Measurements from ENCODE around the gene ATF5.

The ATF5 gene

DNA sequence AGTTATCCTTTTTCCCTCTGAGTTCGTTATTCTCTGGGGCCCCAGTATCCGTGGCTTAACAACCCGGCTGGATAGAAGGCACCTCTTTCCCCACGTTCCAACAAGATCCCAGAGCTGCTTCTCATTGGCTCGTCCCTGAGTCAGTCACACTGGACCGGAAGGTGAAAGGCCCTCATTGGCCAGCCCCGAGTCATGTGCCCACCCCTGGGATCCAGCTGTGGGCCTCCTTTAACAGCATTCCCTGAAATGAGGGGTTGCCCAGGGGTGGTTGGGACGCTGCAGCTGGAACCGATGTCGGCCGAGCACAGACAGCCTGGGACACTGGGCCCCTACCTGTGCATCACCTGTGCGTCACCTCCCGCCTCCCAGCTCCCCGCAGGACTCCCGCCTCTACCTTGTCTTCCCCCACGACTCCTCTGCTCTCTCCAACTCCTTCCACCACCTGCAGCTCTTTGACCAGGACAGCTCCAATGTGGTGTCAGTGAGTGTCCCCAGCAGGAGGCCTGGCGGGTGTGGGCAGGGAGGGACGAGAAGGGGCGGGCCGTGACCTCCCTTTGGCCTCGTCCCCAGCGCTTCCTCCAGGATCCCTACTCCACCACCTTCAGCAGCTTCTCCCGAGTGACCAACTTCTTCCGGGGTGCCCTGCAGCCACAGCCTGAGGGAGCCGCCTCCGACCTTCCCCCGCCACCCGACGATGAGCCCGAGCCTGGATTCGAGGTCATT, 47.2 kb upstream of the ATF5 start:
- Histone ChIP-seq H3K9ac (ENCODE audit: low read length) (no peak overlapping the region), H3K4ac (ENCODE audit: low read depth, low read length) (no peak overlapping the region), H4K91ac (ENCODE audit: low read depth, low read length) (no peak overlapping the region), H4K8ac (ENCODE audit: low read depth, low read length) (no peak overlapping the region), H2BK12ac (ENCODE audit: low read length) (no peak overlapping the region), H4K12ac (ENCODE audit: low read depth, low read length) (no peak overlapping the region), H3K36me3 (ENCODE audit: control insufficient read depth in 1 of 2, insufficient read depth in 2 of 2, low read length in 2 of 2) (peaks cover 53 to 54% of the 10 kb centered on the region in 2 experiments), H3K79me2 (ENCODE audit: control insufficient read depth, insufficient read depth, low read length, poor library complexity) (peaks cover 6% of the 10 kb centered on the region), H2BK120ac (ENCODE audit: insufficient read depth, low read length, poor library complexity) (no peak overlapping the region), H3K79me1 (ENCODE audit: low read length) (peaks cover 8% of the 10 kb centered on the region), H3K27me3 (ENCODE audit: insufficient read depth, low read length) (no peaks in the 10 kb centered on the region), H2AK5ac (ENCODE audit: low read length) (no peak overlapping the region), H3K4me2 (ENCODE audit: low read length) (no peak overlapping the region), H2AFZ (ENCODE audit: insufficient read depth, low read length, poor library complexity) (no peak overlapping the region), H3K4me1 (ENCODE audit: control insufficient read depth in 1 of 2, insufficient read depth in 2 of 2, low read length in 2 of 2) (peaks cover 0 to 5% of the 10 kb centered on the region in 2 experiments), H3K23ac (ENCODE audit: low read length) (no peak overlapping the region), H3K4me3 (ENCODE audit: low read depth, low read length) (no peak overlapping the region), H3K27ac (ENCODE audit: low read depth, low read length) (no peak overlapping the region), H2BK5ac (ENCODE audit: low read depth, low read length, poor library complexity) (no peak overlapping the region), H3K14ac (ENCODE audit: low read length) (no peak overlapping the region), H3K18ac (ENCODE audit: low read length) (no peak overlapping the region), H3K9me3 (ENCODE audit: insufficient read depth, low read depth, low read length) (peaks cover 5% of the 10 kb centered on the region)
- DNase-seq = no peak
- WGBS (ENCODE audit: extremely low coverage, insufficient coverage, insufficient read length) = no CpG with 5 or more reads among the region's 31 CpGs

DNA sequence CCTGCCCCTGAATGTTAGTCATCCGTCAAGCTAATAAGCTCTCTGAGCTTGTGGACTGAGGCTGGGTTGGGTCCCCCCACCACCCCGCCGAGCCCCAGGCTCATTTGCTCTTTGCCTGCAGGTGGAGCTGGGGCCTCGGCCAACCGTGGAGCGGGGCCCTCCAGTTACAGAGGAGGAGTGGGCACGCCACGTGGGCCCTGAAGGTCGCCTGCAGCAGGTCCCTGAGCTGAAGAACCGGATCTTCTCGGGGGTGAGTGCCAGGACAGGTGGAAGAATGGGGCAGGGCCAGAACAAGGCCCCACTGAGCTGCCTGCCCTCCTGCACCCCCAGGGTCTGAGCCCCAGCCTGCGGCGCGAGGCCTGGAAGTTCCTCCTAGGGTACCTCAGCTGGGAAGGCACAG, 46.4 kb upstream of the ATF5 start:
- H3K36me3 ChIP-seq (ENCODE audit: control insufficient read depth in 1 of 2, insufficient read depth in 2 of 2, low read length in 2 of 2) = peaks cover 56 to 59% of the 10 kb centered on the region in 2 experiments
- no peak for DNase-seq
- no peak overlapping the region for H4K12ac ChIP-seq (ENCODE audit: low read depth, low read length)
- H3K4me3 ChIP-seq (ENCODE audit: low read depth, low read length) = no peak overlapping the region
- H3K9me3 ChIP-seq (ENCODE audit: insufficient read depth, low read depth, low read length) = peaks cover 5% of the 10 kb centered on the region
- peaks cover 3% of the 10 kb centered on the region for H3K79me1 ChIP-seq (ENCODE audit: low read length)
- H3K18ac ChIP-seq (ENCODE audit: low read length) = no peak overlapping the region
- H2BK12ac ChIP-seq (ENCODE audit: low read length) = no peak overlapping the region
- H2BK5ac ChIP-seq (ENCODE audit: low read depth, low read length, poor library complexity) = no peak overlapping the region
- no peak overlapping the region for H3K9ac ChIP-seq (ENCODE audit: low read length)
- WGBS (ENCODE audit: extremely low coverage, insufficient coverage, insufficient read length) = no CpG with 5 or more reads among the region's 14 CpGs
- no peak overlapping the region for H2AFZ ChIP-seq (ENCODE audit: insufficient read depth, low read length, poor library complexity)
- H3K4ac ChIP-seq (ENCODE audit: low read depth, low read length) = no peak overlapping the region
- H3K14ac ChIP-seq (ENCODE audit: low read length) = no peak overlapping the region
- no peak overlapping the region for H3K23ac ChIP-seq (ENCODE audit: low read length)
- H4K8ac ChIP-seq (ENCODE audit: low read depth, low read length) = no peak overlapping the region
- no peak overlapping the region for H2BK120ac ChIP-seq (ENCODE audit: insufficient read depth, low read length, poor library complexity)
- peaks cover 0 to 5% of the 10 kb centered on the region in 2 experiments for H3K4me1 ChIP-seq (ENCODE audit: control insufficient read depth in 1 of 2, insufficient read depth in 2 of 2, low read length in 2 of 2)
- H3K27ac ChIP-seq (ENCODE audit: low read depth, low read length) = no peak overlapping the region
- no peak overlapping the region for H4K91ac ChIP-seq (ENCODE audit: low read depth, low read length)
- no peak overlapping the region for H3K4me2 ChIP-seq (ENCODE audit: low read length)
- H3K79me2 ChIP-seq (ENCODE audit: control insufficient read depth, insufficient read depth, low read length, poor library complexity) = peaks cover 2% of the 10 kb centered on the region
- no peak overlapping the region for H2AK5ac ChIP-seq (ENCODE audit: low read length)
- no peaks in the 10 kb centered on the region for H3K27me3 ChIP-seq (ENCODE audit: insufficient read depth, low read length)

DNA sequence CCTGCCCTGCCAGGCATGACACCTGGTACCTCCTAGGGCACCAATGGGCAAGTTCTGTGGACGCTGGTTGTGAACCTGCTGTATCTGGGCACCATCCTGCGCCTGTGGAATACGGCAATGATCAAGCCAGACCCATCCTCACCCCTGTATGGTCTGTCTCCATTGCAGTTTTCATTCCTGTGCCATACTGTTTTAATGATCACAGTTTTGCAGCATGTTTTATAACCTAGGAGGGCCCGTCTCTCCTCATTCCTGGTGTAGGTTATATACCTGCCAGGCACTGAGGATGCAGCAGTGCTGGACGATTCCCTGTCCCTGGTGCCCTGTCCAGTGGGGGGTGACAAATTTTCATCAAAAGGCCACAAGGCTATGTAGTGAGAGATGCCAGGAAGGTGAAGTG, 45.9 kb upstream of the ATF5 start:
- Histone ChIP-seq H3K23ac (ENCODE audit: low read length) (no peak overlapping the region), H3K4ac (ENCODE audit: low read depth, low read length) (no peak overlapping the region), H3K27ac (ENCODE audit: low read depth, low read length) (no peak overlapping the region), H2BK12ac (ENCODE audit: low read length) (no peak overlapping the region), H3K14ac (ENCODE audit: low read length) (no peak overlapping the region), H3K4me2 (ENCODE audit: low read length) (no peak overlapping the region), H3K4me3 (ENCODE audit: low read depth, low read length) (no peak overlapping the region), H2AFZ (ENCODE audit: insufficient read depth, low read length, poor library complexity) (no peak overlapping the region), H4K91ac (ENCODE audit: low read depth, low read length) (no peak overlapping the region), H3K79me2 (ENCODE audit: control insufficient read depth, insufficient read depth, low read length, poor library complexity) (peaks cover under 1% of the 10 kb centered on the region), H2AK5ac (ENCODE audit: low read length) (no peak overlapping the region), H2BK5ac (ENCODE audit: low read depth, low read length, poor library complexity) (no peak overlapping the region), H3K9me3 (ENCODE audit: insufficient read depth, low read depth, low read length) (peaks cover 5% of the 10 kb centered on the region), H3K36me3 (ENCODE audit: control insufficient read depth in 1 of 2, insufficient read depth in 2 of 2, low read length in 2 of 2) (peaks cover 56 to 59% of the 10 kb centered on the region in 2 experiments), H2BK120ac (ENCODE audit: insufficient read depth, low read length, poor library complexity) (no peak overlapping the region), H4K12ac (ENCODE audit: low read depth, low read length) (no peak overlapping the region), H3K9ac (ENCODE audit: low read length) (no peak overlapping the region), H3K27me3 (ENCODE audit: insufficient read depth, low read length) (no peaks in the 10 kb centered on the region), H3K79me1 (ENCODE audit: low read length) (peaks cover under 1% of the 10 kb centered on the region), H4K8ac (ENCODE audit: low read depth, low read length) (no peak overlapping the region), H3K18ac (ENCODE audit: low read length) (no peak overlapping the region), H3K4me1 (ENCODE audit: control insufficient read depth in 1 of 2, insufficient read depth in 2 of 2, low read length in 2 of 2) (peaks cover 0 to 5% of the 10 kb centered on the region in 2 experiments)
- DNase-seq = no peak
- no CpG with 5 or more reads among the region's 5 CpGs for WGBS (ENCODE audit: extremely low coverage, insufficient coverage, insufficient read length)

DNA sequence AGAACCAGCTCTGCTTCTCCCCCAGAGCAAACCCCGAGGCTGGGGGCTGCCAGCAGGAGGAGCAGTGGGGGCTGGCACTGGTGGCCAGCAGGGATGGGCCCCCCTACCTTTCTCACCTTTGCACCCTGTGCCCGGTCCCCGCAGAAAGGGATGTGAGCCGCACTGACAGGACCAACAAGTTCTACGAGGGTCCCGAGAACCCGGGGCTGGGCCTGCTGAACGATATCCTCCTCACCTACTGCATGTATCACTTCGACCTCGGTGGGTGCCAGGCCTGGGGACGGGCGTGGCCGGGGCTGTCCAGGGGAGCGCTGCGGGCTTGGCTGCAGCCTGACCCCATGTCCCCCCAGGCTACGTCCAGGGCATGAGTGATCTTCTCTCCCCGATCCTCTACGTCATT, 44.9 kb upstream of the ATF5 start:
- no CpG with 5 or more reads among the region's 18 CpGs for WGBS (ENCODE audit: extremely low coverage, insufficient coverage, insufficient read length)
- Histone ChIP-seq H2BK12ac (ENCODE audit: low read length) (no peak overlapping the region), H3K36me3 (ENCODE audit: control insufficient read depth in 1 of 2, insufficient read depth in 2 of 2, low read length in 2 of 2) (peaks cover 58% of the 10 kb centered on the region in 2 experiments), H4K91ac (ENCODE audit: low read depth, low read length) (no peak overlapping the region), H3K9ac (ENCODE audit: low read length) (no peak overlapping the region), H3K4me1 (ENCODE audit: control insufficient read depth in 1 of 2, insufficient read depth in 2 of 2, low read length in 2 of 2) (no peaks in the 10 kb centered on the region), H3K14ac (ENCODE audit: low read length) (no peak overlapping the region), H3K23ac (ENCODE audit: low read length) (no peak overlapping the region), H3K79me2 (ENCODE audit: control insufficient read depth, insufficient read depth, low read length, poor library complexity) (no peaks in the 10 kb centered on the region), H3K79me1 (ENCODE audit: low read length) (no peaks in the 10 kb centered on the region), H3K9me3 (ENCODE audit: insufficient read depth, low read depth, low read length) (peaks cover 7% of the 10 kb centered on the region), H2AK5ac (ENCODE audit: low read length) (no peak overlapping the region), H3K4me3 (ENCODE audit: low read depth, low read length) (no peak overlapping the region), H3K4me2 (ENCODE audit: low read length) (no peak overlapping the region), H3K18ac (ENCODE audit: low read length) (no peak overlapping the region), H2AFZ (ENCODE audit: insufficient read depth, low read length, poor library complexity) (no peak overlapping the region), H3K27me3 (ENCODE audit: insufficient read depth, low read length) (no peaks in the 10 kb centered on the region), H2BK120ac (ENCODE audit: insufficient read depth, low read length, poor library complexity) (no peak overlapping the region), H4K12ac (ENCODE audit: low read depth, low read length) (no peak overlapping the region), H3K4ac (ENCODE audit: low read depth, low read length) (no peak overlapping the region), H2BK5ac (ENCODE audit: low read depth, low read length, poor library complexity) (no peak overlapping the region), H3K27ac (ENCODE audit: low read depth, low read length) (no peak overlapping the region), H4K8ac (ENCODE audit: low read depth, low read length) (no peak overlapping the region)
- DNase-seq = no peak

Data from trophoblast cell (in vitro differentiated cells and primary cell).